HG03045 (cell line): ENCODE measurements around the gene COX7A1.
"Not testable (repeated sequence)": the region's sequence is repeated elsewhere in the genome, so short reads cannot be mapped to it uniquely, and the experiment has no call there.

Source experiments
- ATAC-seq: cut with Tn5 transposase; IDR thresholded peaks from one replicate; pipeline ENCODE4 v1.9.1; 2021; ENCODE audit warnings: mild to moderate bottlenecking, moderate library complexity; ENCODE audit not compliant: unreplicated experiment

The COX7A1 gene

GRCh38 chr19:36152352-36153091 is at the start of gene COX7A1:
Gene COX7A1 (minus strand): TSS chr19:36152447. CDS start chr19:36152407, 40 bp downstream.
- ATAC-seq = no peak

GRCh38 chr19:36201684-36202083 is 49.4 kb upstream of the COX7A1 start:
- ATAC-seq = no peak

- no peak for ATAC-seq
Observed at GRCh38 chr19:36198119-36198518, 45.9 kb upstream of the COX7A1 start.

- no peak for ATAC-seq
Observed at GRCh38 chr19:36196249-36196648, 44.0 kb upstream of the COX7A1 start.

- ATAC-seq = not testable (repeated sequence)
Observed at GRCh38 chr19:36186722-36187121, 34.5 kb upstream of the COX7A1 start.

GRCh38 chr19:36183245-36183628 is 31.0 kb upstream of the COX7A1 start:
- no peak for ATAC-seq

- ATAC-seq = no peak
Observed at GRCh38 chr19:36182612-36183244, 30.5 kb upstream of the COX7A1 start.

GRCh38 chr19:36179077-36179476 is 26.8 kb upstream of the COX7A1 start:
- ATAC-seq = not testable (repeated sequence)

GRCh38 chr19:36173846-36174245 is 21.6 kb upstream of the COX7A1 start:
- not testable (repeated sequence) for ATAC-seq

- no peak for ATAC-seq
Observed at GRCh38 chr19:36172852-36173251, 20.6 kb upstream of the COX7A1 start.

- ATAC-seq = no peak
Observed at GRCh38 chr19:36169084-36169760, 17.0 kb upstream of the COX7A1 start.

GRCh38 chr19:36163813-36164212 is 11.6 kb upstream of the COX7A1 start:
- no peak for ATAC-seq

- no peak for ATAC-seq
Observed at GRCh38 chr19:36160821-36161596, 8.8 kb upstream of the COX7A1 start.

- no peak for ATAC-seq
Observed at GRCh38 chr19:36153126-36153525, 879 bp upstream of the COX7A1 start.

GRCh38 chr19:36152019-36152351 is 262 bp downstream of the COX7A1 start:
- ATAC-seq = no peak

- no peak for ATAC-seq
Observed at GRCh38 chr19:36151144-36152018, 866 bp downstream of the COX7A1 start.

- no peak for ATAC-seq
Observed at GRCh38 chr19:36150586-36150985, 1.7 kb downstream of the COX7A1 start.

- no peak for ATAC-seq
Observed at GRCh38 chr19:36149673-36150406, 2.4 kb downstream of the COX7A1 start.

- no peak for ATAC-seq
Observed at GRCh38 chr19:36144624-36145023, 7.6 kb downstream of the COX7A1 start.

- ATAC-seq = no peak
Observed at GRCh38 chr19:36142496-36142895, 9.8 kb downstream of the COX7A1 start.
